Measurements from ENCODE around the gene CNKSR3. TPM values are rescaled to one million over a fixed set of nuclear protein-coding genes. Genes with fewer than 3 reads are reported as not detected.

CNKSR3 gene
- total RNA-seq, 1 experiment from 2014 or later, result 10.3 TPM

DNA sequence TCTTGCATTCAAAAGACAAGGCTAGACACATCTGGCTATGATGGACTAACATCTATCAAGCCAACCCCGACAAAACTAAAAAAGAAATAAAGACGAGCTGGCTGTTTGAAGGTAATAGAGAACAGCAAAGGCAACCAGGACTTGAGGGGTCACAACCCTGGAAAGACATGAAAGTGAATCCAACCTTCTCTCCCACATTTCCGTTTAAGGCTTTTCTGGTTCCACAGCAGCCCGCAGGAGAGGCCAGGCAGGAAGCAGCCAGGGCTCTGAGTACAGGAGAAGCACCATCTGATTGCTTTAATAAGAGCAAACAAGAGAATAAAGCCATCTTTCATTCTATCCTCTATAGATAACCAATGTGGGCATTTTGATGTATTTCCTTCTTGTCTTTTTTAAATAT is 14.3 kb downstream of the CNKSR3 start:
- H3K36me3 ChIP-seq (ENCODE audit: insufficient read depth, low read length, poor library complexity, severe bottlenecking), result no peaks in the 10 kb centered on the region
- ChIA-PET CTCF (no interaction called here), POLR2A (ENCODE audit: low non-redundant PET) (no interaction called here)
- peaks cover 14% of the 10 kb centered on the region for H3K4me1 ChIP-seq (ENCODE audit: insufficient read depth, low read length, poor library complexity, severe bottlenecking)
- no peak overlapping the region for H3K27ac ChIP-seq (ENCODE audit: low read depth, low read length, poor library complexity, severe bottlenecking)
- DNase-seq (ENCODE audit: low spot score), result no peak
- TF ChIP-seq EZH2 (IDR thresholded peaks at IDR 0.05; ENCODE audit: borderline replicate concordance, low read depth, low read length, poor library complexity, severe bottlenecking), result no peak
- TF ChIP-seq, protein P1, sequence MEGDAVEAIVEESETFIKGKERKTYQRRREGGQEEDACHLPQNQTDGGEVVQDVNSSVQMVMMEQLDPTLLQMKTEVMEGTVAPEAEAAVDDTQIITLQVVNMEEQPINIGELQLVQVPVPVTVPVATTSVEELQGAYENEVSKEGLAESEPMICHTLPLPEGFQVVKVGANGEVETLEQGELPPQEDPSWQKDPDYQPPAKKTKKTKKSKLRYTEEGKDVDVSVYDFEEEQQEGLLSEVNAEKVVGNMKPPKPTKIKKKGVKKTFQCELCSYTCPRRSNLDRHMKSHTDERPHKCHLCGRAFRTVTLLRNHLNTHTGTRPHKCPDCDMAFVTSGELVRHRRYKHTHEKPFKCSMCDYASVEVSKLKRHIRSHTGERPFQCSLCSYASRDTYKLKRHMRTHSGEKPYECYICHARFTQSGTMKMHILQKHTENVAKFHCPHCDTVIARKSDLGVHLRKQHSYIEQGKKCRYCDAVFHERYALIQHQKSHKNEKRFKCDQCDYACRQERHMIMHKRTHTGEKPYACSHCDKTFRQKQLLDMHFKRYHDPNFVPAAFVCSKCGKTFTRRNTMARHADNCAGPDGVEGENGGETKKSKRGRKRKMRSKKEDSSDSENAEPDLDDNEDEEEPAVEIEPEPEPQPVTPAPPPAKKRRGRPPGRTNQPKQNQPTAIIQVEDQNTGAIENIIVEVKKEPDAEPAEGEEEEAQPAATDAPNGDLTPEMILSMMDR (conservative IDR thresholded peaks at IDR 0.05; ENCODE audit: low read depth, low read length), result no peak
- intact Hi-C loops (cut with micrococcal nuclease; ENCODE audit: unreplicated experiment), result no loop called here
- H3K4me3 ChIP-seq (ENCODE audit: low read depth, low read length, poor library complexity, severe bottlenecking), result no peak overlapping the region
- no TSS peak for BruUV-seq (replicated peaks)
- no peaks in the 10 kb centered on the region for H3K27me3 ChIP-seq (replicated peaks; ENCODE audit: insufficient read depth, low read depth, low read length, poor library complexity)
- H3K9me3 ChIP-seq (ENCODE audit: low read depth, low read length, poor library complexity, severe bottlenecking), result no peaks in the 10 kb centered on the region

DNA sequence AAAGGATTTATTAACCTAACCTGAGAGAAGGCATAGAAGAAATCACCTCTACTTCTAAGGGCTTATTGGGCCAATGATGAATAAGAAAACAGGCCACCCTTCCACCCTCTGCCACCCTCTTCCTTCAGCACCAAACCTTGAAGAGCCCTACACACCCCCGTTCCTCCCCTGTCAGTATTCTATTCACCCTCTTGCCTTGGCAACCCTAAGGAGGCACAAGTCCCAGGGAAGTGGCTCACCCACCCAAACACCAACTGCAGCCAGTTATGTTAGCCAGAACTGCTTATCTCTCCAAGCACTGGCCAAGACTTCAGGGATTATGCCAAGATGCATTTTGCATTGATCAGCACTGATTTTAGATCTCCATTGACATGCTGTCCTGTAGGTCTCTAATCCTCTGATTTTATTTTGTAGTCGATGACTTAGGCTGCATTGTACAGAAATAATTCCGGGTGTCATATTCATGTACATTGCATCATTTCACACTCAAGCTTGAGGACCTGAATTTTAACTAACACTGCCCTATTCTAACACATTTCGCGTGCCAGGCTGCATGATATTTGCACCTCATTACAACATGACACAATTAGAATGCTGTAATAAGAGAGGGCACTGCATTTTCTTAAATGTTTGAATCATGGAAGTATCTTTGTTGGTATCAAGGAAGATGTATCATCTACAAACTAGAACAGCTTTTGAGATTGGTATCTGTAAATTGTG is 15.7 kb downstream of the CNKSR3 start:
- TF ChIP-seq, protein P1 (conservative IDR thresholded peaks at IDR 0.05; ENCODE audit: low read depth, low read length), result no peak
- no peak for TF ChIP-seq EZH2 (IDR thresholded peaks at IDR 0.05; ENCODE audit: borderline replicate concordance, low read depth, low read length, poor library complexity, severe bottlenecking)
- peaks cover 14% of the 10 kb centered on the region for H3K4me1 ChIP-seq (ENCODE audit: insufficient read depth, low read length, poor library complexity, severe bottlenecking)
- H3K27ac ChIP-seq (ENCODE audit: low read depth, low read length, poor library complexity, severe bottlenecking), result no peak overlapping the region
- no peak for DNase-seq (ENCODE audit: low spot score)
- BruUV-seq (replicated peaks), result no TSS peak
- ChIA-PET CTCF (interaction anchor here (0.6 kb wide), 1 partner anchor 135 kb away, joined by 7 read pairs; no protein-coding TSS in a partner anchor), POLR2A (ENCODE audit: low non-redundant PET) (no interaction called here)
- H3K4me3 ChIP-seq (ENCODE audit: low read depth, low read length, poor library complexity, severe bottlenecking), result no peak overlapping the region
- intact Hi-C loops (cut with micrococcal nuclease; ENCODE audit: unreplicated experiment), result no loop called here
- no peaks in the 10 kb centered on the region for H3K27me3 ChIP-seq (replicated peaks; ENCODE audit: insufficient read depth, low read depth, low read length, poor library complexity)
- no peaks in the 10 kb centered on the region for H3K9me3 ChIP-seq (ENCODE audit: low read depth, low read length, poor library complexity, severe bottlenecking)
- no peaks in the 10 kb centered on the region for H3K36me3 ChIP-seq (ENCODE audit: insufficient read depth, low read length, poor library complexity, severe bottlenecking)

DNA sequence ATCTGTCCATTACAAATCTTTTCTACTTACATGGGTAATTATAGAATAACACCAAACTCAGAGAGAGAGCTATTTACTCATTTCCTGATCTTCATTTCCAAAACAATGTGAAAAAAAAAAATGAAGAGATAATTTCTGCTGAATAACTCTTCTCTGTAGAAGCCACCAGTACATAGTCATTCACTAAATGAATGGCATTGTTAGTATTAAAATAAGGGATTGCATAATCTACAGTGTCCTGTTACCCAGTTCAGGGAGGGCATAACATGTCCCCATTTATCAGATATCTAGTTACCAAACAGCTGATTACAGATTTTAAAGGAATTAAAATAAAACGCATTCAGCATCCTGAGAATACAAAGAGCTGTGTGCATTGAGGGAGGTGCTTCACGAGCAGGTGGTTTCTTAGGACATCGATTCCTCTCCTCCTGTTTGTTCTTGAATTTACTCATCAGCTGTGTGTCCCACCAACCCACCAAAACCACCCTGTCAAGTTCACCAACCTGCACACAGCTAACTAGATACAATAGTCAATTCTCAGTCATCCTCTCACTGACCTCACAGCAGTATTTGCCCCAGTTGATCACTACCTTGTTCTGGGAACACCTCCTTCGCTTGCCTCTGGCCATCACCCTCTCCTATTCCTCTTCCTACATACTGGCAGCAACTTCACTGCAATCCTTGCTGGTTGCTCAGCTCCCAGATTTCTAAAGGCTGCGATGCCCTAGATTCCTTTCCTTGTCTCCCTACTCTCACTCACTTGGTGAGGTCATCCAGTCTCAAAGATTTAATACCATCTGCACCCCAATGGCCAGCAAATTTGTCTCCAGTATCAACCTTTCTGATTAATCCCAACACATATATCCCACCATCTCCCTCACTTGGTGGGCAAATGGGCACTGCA is 18.7 kb downstream of the CNKSR3 start:
- intact Hi-C loops (cut with micrococcal nuclease; ENCODE audit: unreplicated experiment), result no loop called here
- ChIA-PET CTCF (no interaction called here), POLR2A (ENCODE audit: low non-redundant PET) (no interaction called here)

More for the DNA sequence above, 18.7 kb downstream of the CNKSR3 start:
- Histone ChIP-seq H3K27me3 (replicated peaks; ENCODE audit: insufficient read depth, low read depth, low read length, poor library complexity) (no peaks in the 10 kb centered on the region), H3K4me3 (ENCODE audit: low read depth, low read length, poor library complexity, severe bottlenecking) (no peak overlapping the region), H3K4me1 (ENCODE audit: insufficient read depth, low read length, poor library complexity, severe bottlenecking) (peaks cover 24% of the 10 kb centered on the region), H3K36me3 (ENCODE audit: insufficient read depth, low read length, poor library complexity, severe bottlenecking) (no peaks in the 10 kb centered on the region), H3K27ac (ENCODE audit: low read depth, low read length, poor library complexity, severe bottlenecking) (no peak overlapping the region), H3K9me3 (ENCODE audit: low read depth, low read length, poor library complexity, severe bottlenecking) (no peaks in the 10 kb centered on the region)
- DNase-seq (ENCODE audit: low spot score), result no peak
- TF ChIP-seq EZH2 (IDR thresholded peaks at IDR 0.05; ENCODE audit: borderline replicate concordance, low read depth, low read length, poor library complexity, severe bottlenecking), result no peak
- TF ChIP-seq, protein P1 (conservative IDR thresholded peaks at IDR 0.05; ENCODE audit: low read depth, low read length), result no peak
- BruUV-seq (replicated peaks), result no TSS peak
